H7 (cell line): Measurements from ENCODE around the gene OSBPL1A. TPM values are rescaled to one million over a fixed set of nuclear protein-coding genes. Genes with fewer than 3 reads are reported as not detected.
A peak's percentile ranks its signal among the peaks of the same experiment; 100 is the strongest.

Source experiments
- DNase-seq: peaks from one replicate; pipeline ENCODE4 v3.0.0; 2012
- H3K27me3 ChIP-seq: 2 replicates; pipeline ENCODE4 v1.6.0; 2011; ENCODE audit warnings: mild to moderate bottlenecking, low read length; ENCODE audit not compliant: control insufficient read depth, insufficient read depth
- H3K36me3 ChIP-seq: replicated peaks from 2 replicates; pipeline ENCODE4 v1.5.1; 2011; ENCODE audit warnings: low read length; ENCODE audit not compliant: control insufficient read depth, insufficient read depth
- H3K4me3 ChIP-seq: 2 replicates; pipeline ENCODE4 v1.5.1; 2011; ENCODE audit warnings: low read depth, mild to moderate bottlenecking, control low read depth, low read length, moderate library complexity; ENCODE audit not compliant: insufficient read depth
- total RNA-seq: library from RNA; depleted of rRNA; stranded (reverse); fragments of >200 nt; shearing (Covaris generic); gene quantifications from 2 replicates; pipeline ENCODE4 v1.2.3, GENCODE V29; 2014; rRNA removed

Gene OSBPL1A
- total RNA-seq: 48.3 and 58.5 TPM in 2 replicates

DNA sequence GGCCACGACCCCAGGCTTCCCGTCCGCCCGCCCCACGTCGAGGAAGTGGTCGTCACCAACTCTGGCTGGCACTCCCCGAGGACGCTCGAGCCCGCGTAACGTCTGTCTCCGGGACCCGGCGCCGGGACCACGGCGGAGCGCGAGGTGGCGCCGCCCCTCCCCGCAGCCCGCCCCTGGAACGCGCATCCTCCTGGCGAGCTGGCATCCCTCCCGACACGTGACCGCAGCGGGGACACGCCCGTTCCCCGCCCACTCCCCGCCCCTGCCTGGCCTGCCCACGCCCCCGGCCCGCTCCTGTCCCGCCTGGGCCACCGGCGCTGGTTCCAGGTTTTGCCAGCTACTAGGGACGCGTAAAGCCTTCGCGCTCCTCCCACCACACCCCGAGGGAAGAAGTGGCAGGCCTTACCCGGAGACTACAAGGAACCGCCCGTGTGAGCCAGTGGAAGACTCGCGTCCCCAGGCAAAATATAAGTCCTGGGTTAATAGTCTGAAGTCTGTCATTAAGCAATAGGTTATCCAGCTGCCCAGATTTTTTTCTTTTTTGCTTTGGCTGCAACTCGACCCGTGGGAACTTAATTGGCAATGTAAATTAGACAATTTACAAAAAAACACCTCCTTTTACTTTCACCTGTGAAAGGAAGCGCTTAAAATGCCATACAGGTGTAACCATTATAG lies at the start of gene OSBPL1A:
OSBPL1A (minus strand) TSS at position 131 of the 675 bp plus-strand sequence. CDS start 20,291 bp downstream, outside the sequence.
- H3K27me3 ChIP-seq: no peaks in the 10 kb centered on the region
- peak; percentile 98 for DNase-seq
- peak within 1 kb of the TSS; percentile 99 for H3K4me3 ChIP-seq

GRCh38 chr18:24446953-24447538 lies 49.4 kb upstream of the OSBPL1A start:
- Histone ChIP-seq H3K27me3 (no peaks in the 10 kb centered on the region), H3K36me3 (peaks cover 13% of the 10 kb centered on the region), H3K4me3 (no peak overlapping the region)
- no peak for DNase-seq

More for the DNA sequence above, at the start of gene OSBPL1A:
- no peaks in the 10 kb centered on the region for H3K36me3 ChIP-seq

GRCh38 chr18:24446453-24446852 lies 48.8 kb upstream of the OSBPL1A start:
- DNase-seq: no peak
- H3K27me3 ChIP-seq: no peaks in the 10 kb centered on the region
- H3K36me3 ChIP-seq: peaks cover 14% of the 10 kb centered on the region
- no peak overlapping the region for H3K4me3 ChIP-seq

DNA sequence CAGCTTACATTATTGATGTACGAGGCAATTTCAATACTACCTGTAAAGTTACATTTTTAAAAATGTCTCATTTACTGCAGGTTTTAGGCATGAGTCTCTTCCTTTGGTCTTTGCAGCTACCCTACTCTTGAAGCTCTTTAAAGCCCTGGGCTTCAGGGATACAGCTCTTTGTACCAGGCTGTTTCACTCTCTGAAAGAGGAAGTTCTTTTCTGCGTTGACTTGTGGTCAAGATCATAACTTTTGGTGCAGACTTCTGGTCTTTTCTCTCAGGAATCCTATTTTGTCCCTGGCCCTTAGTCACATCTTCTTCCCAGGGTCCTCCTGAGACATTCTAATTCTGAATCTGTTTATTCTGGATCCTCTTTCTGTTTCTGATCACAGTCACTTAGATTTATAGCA lies 46.2 kb upstream of the OSBPL1A start:
- Histone ChIP-seq H3K4me3 (no peak overlapping the region), H3K27me3 (no peaks in the 10 kb centered on the region), H3K36me3 (peaks cover 10% of the 10 kb centered on the region)
- DNase-seq: no peak

GRCh38 chr18:24436939-24437338 lies 39.3 kb upstream of the OSBPL1A start:
- Histone ChIP-seq H3K36me3 (peaks cover 11% of the 10 kb centered on the region), H3K4me3 (no peak overlapping the region), H3K27me3 (no peaks in the 10 kb centered on the region)
- no peak for DNase-seq

DNA sequence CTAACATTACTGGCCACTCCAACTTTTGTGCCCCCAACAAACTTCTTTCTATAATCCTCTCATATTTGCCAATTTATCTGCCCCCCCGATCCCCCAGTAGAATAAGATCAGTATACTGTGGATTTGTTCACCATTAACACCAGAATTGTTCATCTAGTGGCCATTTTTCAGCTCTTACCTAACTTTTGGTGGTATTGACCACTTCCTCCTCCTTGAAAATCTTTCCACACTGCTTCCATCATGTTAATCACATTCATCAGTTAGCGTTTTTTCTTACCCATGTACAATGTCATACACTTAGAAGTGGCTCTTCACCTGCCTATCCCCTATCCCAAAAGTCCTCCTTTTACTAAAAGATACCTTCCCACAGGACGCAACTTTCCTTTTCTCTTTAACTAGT lies 35.0 kb upstream of the OSBPL1A start:
- DNase-seq: no peak
- no peaks in the 10 kb centered on the region for H3K27me3 ChIP-seq
- no peak overlapping the region for H3K4me3 ChIP-seq
- H3K36me3 ChIP-seq: peaks cover 11% of the 10 kb centered on the region

GRCh38 chr18:24429188-24429587 lies 31.6 kb upstream of the OSBPL1A start:
- Histone ChIP-seq H3K27me3 (no peaks in the 10 kb centered on the region), H3K36me3 (peaks cover 7% of the 10 kb centered on the region), H3K4me3 (no peak overlapping the region)
- DNase-seq: no peak

- peaks cover 7% of the 10 kb centered on the region for H3K36me3 ChIP-seq
- H3K27me3 ChIP-seq: no peaks in the 10 kb centered on the region
- no peak overlapping the region for H3K4me3 ChIP-seq
- peak; percentile 25 for DNase-seq
Observed at GRCh38 chr18:24428709-24429108, 31.1 kb upstream of the OSBPL1A start.

DNA sequence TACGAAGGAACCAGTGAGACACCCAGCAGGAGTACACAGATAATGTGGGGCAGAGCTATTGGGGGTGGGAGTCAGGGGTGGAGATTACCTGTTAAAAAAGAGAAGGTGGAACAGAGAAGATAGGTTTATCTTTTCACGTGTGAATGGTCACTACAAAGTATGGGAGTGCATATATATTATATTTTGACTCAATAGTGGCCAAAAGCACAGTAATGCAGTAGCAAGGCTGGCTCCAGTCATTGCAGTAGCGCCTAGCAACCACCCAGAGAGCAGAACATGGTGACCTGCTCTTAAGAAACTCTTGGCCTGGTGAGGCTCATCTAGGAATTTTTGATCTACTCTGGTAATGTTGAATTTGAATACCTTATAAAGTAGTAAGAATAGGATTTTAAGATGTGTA lies 29.9 kb upstream of the OSBPL1A start:
- no peaks in the 10 kb centered on the region for H3K27me3 ChIP-seq
- H3K4me3 ChIP-seq: peak overlapping the region; percentile 90
- H3K36me3 ChIP-seq: peaks cover 5% of the 10 kb centered on the region
- peak; percentile 29 for DNase-seq

- Histone ChIP-seq H3K27me3 (no peaks in the 10 kb centered on the region), H3K36me3 (peaks cover 5% of the 10 kb centered on the region), H3K4me3 (peak within 1 kb of the TSS; percentile 90)
- DNase-seq: peak; percentile 95
Observed at GRCh38 chr18:24426398-24427294, 29.0 kb upstream of the OSBPL1A start, which contains the start of gene IMPACT. Gene IMPACT, plus strand, starts transcription at chr18:24426670. Its CDS starts 87 bp downstream, at chr18:24426757.

- DNase-seq: no peak
- H3K4me3 ChIP-seq: peak overlapping the region; percentile 90
- H3K36me3 ChIP-seq: peaks cover 2% of the 10 kb centered on the region; the same call in 1 of the 2 replicates
- no peaks in the 10 kb centered on the region for H3K27me3 ChIP-seq
Observed at GRCh38 chr18:24426073-24426397, 28.4 kb upstream of the OSBPL1A start.

DNA sequence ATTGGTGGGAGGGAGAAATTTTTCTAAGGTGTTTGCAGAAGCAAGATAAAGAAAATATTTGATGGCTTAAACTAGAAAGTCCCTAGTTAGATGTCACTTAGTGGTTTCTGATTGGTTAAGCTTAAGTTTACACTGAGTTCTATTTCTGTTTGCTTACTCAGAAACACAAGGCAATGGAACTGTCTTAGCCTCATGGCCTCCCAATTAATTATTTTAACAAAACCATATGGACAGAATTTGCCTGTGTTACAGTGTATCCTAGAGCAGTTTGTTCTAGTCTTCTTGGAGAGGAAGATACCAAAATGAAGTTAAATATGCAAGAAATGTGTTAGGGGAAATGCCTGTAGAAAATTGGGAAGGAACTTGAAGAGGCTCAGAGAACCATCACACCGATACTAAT lies 24.2 kb upstream of the OSBPL1A start:
- Histone ChIP-seq H3K27me3 (no peaks in the 10 kb centered on the region), H3K36me3 (no peaks in the 10 kb centered on the region), H3K4me3 (no peak overlapping the region)
- no peak for DNase-seq

GRCh38 chr18:24420551-24420950 lies 22.9 kb upstream of the OSBPL1A start:
- Histone ChIP-seq H3K4me3 (no peak overlapping the region), H3K36me3 (no peaks in the 10 kb centered on the region), H3K27me3 (no peaks in the 10 kb centered on the region)
- no peak for DNase-seq

DNA sequence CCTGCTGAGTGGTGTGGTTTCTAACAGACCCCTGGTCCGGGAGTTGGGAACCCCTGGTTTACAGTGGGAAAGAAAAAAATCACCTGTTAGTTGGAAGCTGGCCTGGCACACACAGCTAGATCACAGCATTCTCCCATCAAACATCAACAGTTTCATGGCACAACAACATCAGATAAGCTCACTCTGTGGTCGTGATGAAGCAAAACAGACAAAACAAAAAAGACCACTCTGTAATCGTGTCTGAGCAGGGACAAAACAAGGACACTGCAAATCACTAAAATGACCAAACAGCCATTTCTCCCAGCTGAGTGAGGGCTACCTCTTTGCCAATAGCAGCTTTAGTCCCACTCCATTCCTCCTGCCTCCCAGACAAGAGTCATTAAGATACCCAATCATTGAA lies 19.9 kb upstream of the OSBPL1A start:
- H3K4me3 ChIP-seq: no peak overlapping the region
- no peak for DNase-seq
- H3K27me3 ChIP-seq: no peaks in the 10 kb centered on the region
- no peaks in the 10 kb centered on the region for H3K36me3 ChIP-seq
